IPS DF 6.9 (cell line): ENCODE results near the gene ZNF747.

ENCODE experiments used
- DNase-seq: peaks from one replicate; pipeline ENCODE4 v3.0.0-alpha.2; 2013; ENCODE audit warnings: low read depth, low spot score
- H3K27ac ChIP-seq: one replicate; pipeline ENCODE4 v1.5.1; 2013; ENCODE audit warnings: low read length, control low read depth
- H3K27me3 ChIP-seq: 2 replicates; pipeline ENCODE4 v1.6.1; 2013; ENCODE audit warnings: mild to moderate bottlenecking, low read length; ENCODE audit not compliant: control insufficient read depth, insufficient read depth
- H3K36me3 ChIP-seq: 2 replicates; pipeline ENCODE4 v1.6.1; 2013; ENCODE audit warnings: low read length; ENCODE audit not compliant: control insufficient read depth, insufficient read depth
- H3K4me1 ChIP-seq: 2 replicates; pipeline ENCODE4 v1.6.1; 2013; ENCODE audit warnings: low read length; ENCODE audit not compliant: control insufficient read depth, insufficient read depth
- H3K4me3 ChIP-seq: 2 replicates; pipeline ENCODE4 v1.5.1; 2013; ENCODE audit warnings: mild to moderate bottlenecking, low read length
- H3K9me3 ChIP-seq: 2 replicates; pipeline ENCODE4 v1.6.1; 2013; ENCODE audit warnings: low read length, inconsistent platforms; ENCODE audit not compliant: control insufficient read depth, insufficient read depth
- WGBS: extraction: QIAGEN DNeasy Blood & Tissue Kit; methylation state at CpG from one replicate; pipeline ENCODE4 v1.1.7; 2013; ENCODE audit warnings: mixed read lengths, missing lambda C conversion rate; ENCODE audit not compliant: insufficient read length, insufficient coverage; 5-methylcytosine and 5-hydroxymethylcytosine counted together

Gene ZNF747

DNA sequence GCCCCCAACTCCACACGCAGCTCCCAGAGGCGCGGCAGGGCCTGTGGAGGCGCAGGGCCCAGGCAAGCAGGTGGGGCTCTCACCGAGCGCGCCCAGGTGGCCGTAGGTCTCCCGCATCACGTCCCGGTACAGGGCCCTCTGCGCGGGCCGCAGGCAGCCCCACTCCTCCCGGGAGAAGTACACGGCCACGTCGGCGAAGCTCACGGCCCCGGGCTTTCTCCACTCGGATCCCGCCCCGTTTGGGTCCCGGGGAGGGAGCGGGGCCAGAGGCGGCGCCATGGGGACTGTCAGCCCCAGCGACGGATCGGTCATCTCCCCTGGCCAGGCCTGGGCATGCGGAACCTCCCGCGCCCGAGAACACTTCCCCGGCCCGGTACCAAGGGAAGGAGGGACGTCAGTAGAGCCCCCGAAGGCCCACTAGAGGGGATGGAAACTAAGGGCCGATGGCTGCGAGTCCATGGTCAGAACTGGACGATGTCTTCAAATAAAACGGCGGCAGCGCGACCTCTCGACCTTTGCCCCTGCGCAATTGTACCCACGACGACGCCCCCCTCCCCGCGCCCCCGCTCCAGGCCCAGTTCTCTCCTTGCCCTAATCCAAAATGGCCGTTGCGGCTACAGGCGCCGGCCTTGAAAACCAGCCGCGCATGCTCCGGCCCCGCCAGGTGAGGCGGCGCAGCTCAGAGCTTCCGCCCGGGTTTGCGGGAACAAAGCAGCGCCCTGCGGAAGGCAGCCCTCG lies at the start of gene ZNF747:
ZNF747 (minus strand) TSS at position 491 of the 738 bp plus-strand sequence; CDS start at position 312, 179 bp downstream.
- no CpG with 5 or more reads among the region's 70 CpGs for WGBS

DNA sequence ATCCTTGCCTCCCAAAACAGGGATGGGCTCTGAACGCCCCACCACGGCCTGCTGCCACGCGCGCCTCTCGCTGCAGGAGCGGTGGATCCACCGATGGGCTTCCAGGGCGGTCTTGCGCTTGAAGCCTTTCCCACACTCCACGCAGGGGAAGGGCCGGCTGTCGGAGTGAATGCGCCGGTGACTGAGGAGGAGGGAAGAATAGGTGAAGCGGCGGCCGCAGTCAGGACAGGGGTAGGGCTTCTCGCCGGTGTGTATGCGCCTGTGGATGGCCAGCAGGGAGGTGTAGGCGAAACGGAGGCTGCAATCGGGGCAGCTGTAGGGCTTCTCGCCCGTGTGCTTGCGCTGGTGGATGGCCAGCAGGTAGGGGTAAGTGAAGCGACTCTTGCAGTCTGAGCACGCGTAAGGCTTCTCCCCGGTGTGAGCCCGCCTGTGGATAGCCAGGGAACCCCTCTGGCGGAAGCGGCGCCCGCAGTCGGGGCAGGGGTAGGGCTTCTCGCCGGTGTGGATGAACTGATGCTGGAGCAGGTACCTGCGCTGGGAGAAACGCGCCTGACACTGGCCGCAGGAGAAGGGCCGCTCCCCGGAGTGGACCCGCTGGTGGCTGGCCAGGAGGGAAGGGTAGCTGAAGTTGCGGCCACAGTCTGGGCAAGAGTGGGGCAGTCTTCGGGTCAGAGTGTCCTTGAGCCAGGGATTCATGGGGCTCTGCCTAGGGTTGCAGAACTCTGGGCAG lies 48.1 kb upstream of the ZNF747 start:
- H3K9me3 ChIP-seq: no peaks in the 10 kb centered on the region
- H3K4me3 ChIP-seq: no peak overlapping the region
- peaks cover 14% of the 10 kb centered on the region for H3K36me3 ChIP-seq
- DNase-seq: no peak
- H3K4me1 ChIP-seq: no peaks in the 10 kb centered on the region
- no peaks in the 10 kb centered on the region for H3K27me3 ChIP-seq
- no peak overlapping the region for H3K27ac ChIP-seq
- no CpG with 5 or more reads among the region's 48 CpGs for WGBS

More for the DNA sequence above, at the start of gene ZNF747:
- Histone ChIP-seq H3K9me3 (no peaks in the 10 kb centered on the region), H3K27me3 (no peaks in the 10 kb centered on the region), H3K4me1 (peaks cover 2% of the 10 kb centered on the region; the same call in 1 of the 2 replicates), H3K4me3 (peak within 1 kb of the TSS; percentile 58), H3K36me3 (peaks cover 6% of the 10 kb centered on the region; the same call in 1 of the 2 replicates), H3K27ac (peak within 1 kb of the TSS; percentile 63)
- DNase-seq: peak; percentile 87

DNA sequence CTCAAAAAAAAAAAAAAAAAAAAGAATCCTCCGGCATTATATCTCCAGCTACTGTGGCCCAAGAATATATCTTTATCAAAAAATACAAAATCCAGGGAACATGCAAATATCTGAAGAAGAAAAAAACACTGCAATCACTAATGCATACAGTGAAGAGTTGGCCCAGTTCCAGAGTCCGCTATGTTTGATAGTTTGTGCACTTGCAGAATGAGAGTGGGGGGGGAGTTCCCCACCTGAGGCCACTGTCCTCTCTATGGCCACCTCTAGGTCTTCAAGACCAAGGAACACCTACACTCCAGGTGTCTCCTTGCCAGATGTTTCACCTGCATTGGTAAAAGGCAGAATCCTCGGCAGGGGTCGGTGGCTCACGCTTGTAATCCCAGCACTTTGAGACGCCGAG lies 46.8 kb upstream of the ZNF747 start:
- H3K9me3 ChIP-seq: no peaks in the 10 kb centered on the region
- DNase-seq: no peak
- no peaks in the 10 kb centered on the region for H3K27me3 ChIP-seq
- H3K36me3 ChIP-seq: peaks cover 14% of the 10 kb centered on the region
- H3K4me1 ChIP-seq: no peaks in the 10 kb centered on the region
- H3K27ac ChIP-seq: no peak overlapping the region
- H3K4me3 ChIP-seq: no peak overlapping the region
- WGBS: no CpG with 5 or more reads among the region's 7 CpGs

DNA sequence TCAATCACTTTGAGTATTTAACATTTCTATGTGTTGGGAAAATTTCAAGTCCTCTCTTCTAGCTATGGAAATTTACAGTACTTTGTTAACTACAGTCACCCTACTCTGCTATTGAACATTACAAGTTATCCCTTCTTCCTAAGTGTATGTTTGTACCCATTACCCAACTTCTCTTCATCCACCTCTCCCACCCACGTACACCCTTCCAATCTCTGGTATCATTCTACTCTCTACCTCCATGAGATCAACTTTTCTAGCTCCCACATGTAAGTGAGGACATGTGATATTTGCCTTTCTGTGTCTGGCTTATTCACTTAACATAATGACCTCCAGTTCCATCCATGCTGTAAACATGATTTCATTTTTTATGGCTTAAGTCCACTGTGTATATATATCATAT lies 40.0 kb upstream of the ZNF747 start:
- DNase-seq: no peak
- Histone ChIP-seq H3K4me1 (peaks cover 1% of the 10 kb centered on the region), H3K27ac (no peak overlapping the region), H3K9me3 (no peaks in the 10 kb centered on the region), H3K27me3 (no peaks in the 10 kb centered on the region), H3K4me3 (no peak overlapping the region), H3K36me3 (no peaks in the 10 kb centered on the region)
- WGBS: 100% methylated on average over 1 of the region's 1 CpG

DNA sequence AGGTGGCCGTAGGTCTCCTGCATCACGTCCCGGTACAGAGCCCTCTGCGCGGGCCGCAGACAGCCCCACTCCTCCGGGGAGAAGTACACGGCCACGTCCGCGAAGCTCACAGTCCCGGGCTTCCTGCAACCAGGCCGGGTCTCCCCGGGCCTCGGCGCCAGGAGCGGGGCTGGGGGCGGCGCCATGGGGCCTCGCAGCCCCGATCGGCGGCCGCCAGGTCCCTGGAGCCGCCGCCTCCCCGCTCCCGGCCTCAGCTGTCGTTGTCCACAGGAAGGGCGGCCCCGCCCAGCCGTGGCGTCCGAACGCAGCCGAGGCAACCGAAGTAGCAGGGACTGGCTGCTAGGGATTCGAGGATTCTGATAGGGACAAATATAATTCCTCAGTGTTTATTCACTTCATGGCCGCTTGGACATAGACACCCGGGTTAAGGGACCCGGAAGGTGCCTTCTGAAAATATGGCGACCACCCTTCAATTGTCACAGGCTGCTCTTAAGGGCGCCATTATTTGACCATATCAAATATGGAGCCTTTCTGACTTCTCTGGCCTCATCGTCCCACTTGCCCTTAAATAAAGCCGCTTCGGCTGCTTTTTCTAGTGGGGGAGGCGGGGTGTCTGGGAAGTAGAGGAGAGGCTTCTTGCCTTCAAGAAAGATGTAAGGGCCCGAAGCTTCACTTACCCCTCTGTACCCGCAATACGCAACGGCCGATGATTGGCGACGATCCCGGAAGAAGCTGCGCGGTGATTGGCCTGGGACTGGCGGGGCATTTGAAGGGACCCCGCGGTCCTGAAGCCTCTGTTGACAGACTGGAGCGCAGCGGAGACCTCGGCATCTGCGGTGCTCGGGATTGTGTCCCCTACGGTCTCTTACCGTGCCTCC lies 37.0 kb upstream of the ZNF747 start, which contains the start of gene ZNF688:
ZNF688 (minus strand) TSS at position 270 of the 878 bp plus-strand sequence; CDS start at position 185, 85 bp downstream.
- no CpG with 5 or more reads among the region's 67 CpGs for WGBS
- Histone ChIP-seq H3K4me1 (peaks cover 1% of the 10 kb centered on the region), H3K4me3 (peak within 1 kb of the TSS; percentile 68; the same call in 1 of the 2 replicates)

DNA sequence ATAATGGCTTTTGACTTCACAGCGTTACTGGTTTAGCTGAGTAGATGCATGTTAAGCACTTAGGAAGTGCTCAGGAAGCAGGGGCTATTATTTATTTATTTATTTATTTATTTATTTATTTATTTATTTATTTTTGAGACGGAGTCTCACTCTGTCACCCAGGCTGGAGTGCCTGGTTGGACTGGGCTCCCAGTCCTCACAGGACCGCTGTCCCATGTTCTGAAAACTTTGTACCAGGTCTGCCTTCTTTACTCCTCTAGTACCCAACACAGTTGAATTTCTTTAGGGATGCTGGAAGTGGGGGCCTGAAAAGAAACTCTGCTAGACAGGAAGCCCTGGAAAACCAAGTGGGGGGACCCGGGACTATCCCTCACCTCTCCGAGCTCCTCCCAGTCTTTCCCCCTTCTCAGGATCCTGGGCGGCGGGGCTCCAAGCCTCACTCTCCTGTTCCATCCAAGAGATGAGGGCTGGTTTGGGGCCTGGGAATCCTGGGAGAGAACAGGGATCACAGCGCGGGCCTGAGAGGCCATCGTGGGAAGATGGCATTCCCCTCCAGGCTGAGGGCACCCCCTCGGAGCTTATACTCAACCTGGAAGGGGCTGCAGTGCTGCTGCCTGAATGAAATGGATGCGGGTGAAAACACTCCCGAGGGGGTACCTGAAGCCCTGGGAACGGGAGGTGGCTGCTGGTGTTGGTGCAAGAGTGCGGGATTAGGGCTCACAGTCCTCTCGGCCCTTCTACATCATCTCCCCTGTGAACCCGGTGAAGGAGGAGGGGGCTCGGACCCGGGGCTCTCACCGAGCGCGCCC lies 36.2 kb upstream of the ZNF747 start:
- Histone ChIP-seq H3K4me1 (peaks cover 1% of the 10 kb centered on the region), H3K27ac (no peak overlapping the region), H3K36me3 (no peaks in the 10 kb centered on the region), H3K9me3 (no peaks in the 10 kb centered on the region), H3K27me3 (no peaks in the 10 kb centered on the region), H3K4me3 (peak overlapping the region; percentile 68; the same call in 1 of the 2 replicates)
- DNase-seq: no peak
- no CpG with 5 or more reads among the region's 22 CpGs for WGBS

More for the DNA sequence above, 37.0 kb upstream of the ZNF747 start, which contains the start of gene ZNF688:
- no peaks in the 10 kb centered on the region for H3K27me3 ChIP-seq
- H3K27ac ChIP-seq: no peak within 1 kb of the TSS
- peak; percentile 75 for DNase-seq
- no peaks in the 10 kb centered on the region for H3K9me3 ChIP-seq
- no peaks in the 10 kb centered on the region for H3K36me3 ChIP-seq

DNA sequence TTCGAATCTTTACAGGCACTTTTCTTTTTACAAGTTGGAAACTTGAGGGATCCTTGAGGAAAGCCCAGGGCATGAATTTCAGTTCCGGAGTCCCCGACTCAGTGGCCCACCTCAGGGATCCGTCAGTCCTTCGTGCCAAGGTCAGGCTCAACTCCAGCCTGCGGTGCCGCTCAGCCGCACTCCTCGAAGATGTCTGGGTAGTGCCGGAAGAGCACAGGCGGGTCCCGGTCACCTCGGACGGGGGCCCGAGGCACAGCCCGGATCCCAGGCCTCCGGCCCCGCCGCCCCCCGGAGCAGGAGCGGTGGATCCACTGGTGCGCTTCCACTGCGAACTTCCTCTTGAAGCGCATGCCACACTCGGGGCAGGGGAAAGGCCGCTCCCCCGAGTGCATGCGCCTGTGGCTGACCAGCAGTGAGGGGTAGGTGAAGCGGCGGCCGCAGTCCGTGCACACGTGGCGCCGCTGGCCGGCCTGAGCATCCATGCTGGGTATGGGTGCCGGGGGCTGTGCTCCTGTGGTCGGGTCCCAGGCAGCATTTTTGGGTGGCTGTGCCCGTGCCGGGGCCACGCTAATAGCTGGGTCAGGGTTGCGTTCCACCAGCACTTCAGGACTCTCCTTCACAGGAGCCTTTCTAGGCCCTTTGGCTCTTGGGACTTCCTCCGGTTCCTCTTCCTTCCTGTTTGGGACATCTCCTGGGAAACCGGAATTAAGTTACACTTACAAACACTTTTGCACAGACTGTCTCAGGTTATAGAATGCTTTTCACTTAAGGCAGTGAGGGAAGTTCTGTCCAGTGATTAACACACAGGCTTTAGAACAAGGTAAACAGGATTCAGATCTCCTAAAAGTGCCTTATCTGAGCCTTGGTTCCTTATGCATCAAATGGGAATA lies 35.3 kb upstream of the ZNF747 start:
- peaks cover 1% of the 10 kb centered on the region for H3K4me1 ChIP-seq
- no peaks in the 10 kb centered on the region for H3K9me3 ChIP-seq
- no peak overlapping the region for H3K4me3 ChIP-seq
- no peak for DNase-seq
- WGBS: no CpG with 5 or more reads among the region's 44 CpGs
- H3K36me3 ChIP-seq: no peaks in the 10 kb centered on the region
- no peaks in the 10 kb centered on the region for H3K27me3 ChIP-seq
- no peak overlapping the region for H3K27ac ChIP-seq

DNA sequence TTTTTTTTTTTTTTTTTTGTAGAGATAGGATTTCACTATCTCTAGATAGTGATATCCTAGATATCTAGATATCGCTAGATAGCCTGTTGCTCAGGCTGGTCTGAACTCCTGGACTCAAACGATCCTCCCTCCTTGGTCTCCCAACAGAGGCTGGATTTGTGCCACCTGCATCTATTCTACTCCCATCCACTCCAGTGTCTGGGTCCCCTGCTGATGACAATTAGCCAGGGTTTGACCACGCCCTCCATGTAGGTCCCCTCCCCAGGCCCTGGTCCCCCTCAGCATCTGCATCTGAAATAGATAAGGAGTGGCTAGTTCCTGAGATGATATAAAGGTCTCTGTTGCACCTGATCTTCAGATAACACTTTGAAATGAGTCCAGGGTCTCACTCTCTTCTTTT lies 34.6 kb upstream of the ZNF747 start:
- no peaks in the 10 kb centered on the region for H3K36me3 ChIP-seq
- peaks cover 1% of the 10 kb centered on the region for H3K4me1 ChIP-seq
- no peak for DNase-seq
- no peak overlapping the region for H3K4me3 ChIP-seq
- no peaks in the 10 kb centered on the region for H3K27me3 ChIP-seq
- no peak overlapping the region for H3K27ac ChIP-seq
- WGBS: no CpG with 5 or more reads among the region's 3 CpGs
- no peaks in the 10 kb centered on the region for H3K9me3 ChIP-seq
